BLaER1 treated with 17β-estradiol and CSF1 and Interleukin-3, amounts not matched to agents 10 nM and 100 nM (cell line): ENCODE results near the gene NPRL2.

ENCODE experiments used
- H3K27ac ChIP-seq, 11 experiments: shearing (Covaris generic); formaldehyde crosslinking; 2 replicates each; pipeline ENCODE4 v1.8.1; 2022
- H3K27me3 ChIP-seq, 11 experiments: shearing (Covaris generic); formaldehyde crosslinking; 2 replicates each; pipeline ENCODE4 v1.8.1; 2022
- H3K36me3 ChIP-seq, 11 experiments: shearing (Covaris generic); formaldehyde crosslinking; 2 replicates each; pipeline ENCODE4 v1.8.1; 2022
- H3K4me1 ChIP-seq, 10 experiments: shearing (Covaris generic); formaldehyde crosslinking; 2 replicates each; pipeline ENCODE4 v1.8.1; 2022
- H3K4me2 ChIP-seq, 11 experiments: shearing (Covaris generic); formaldehyde crosslinking; 2 replicates each; pipeline ENCODE4 v1.8.1; 2022
- H3K4me3 ChIP-seq, 10 experiments: shearing (Covaris generic); formaldehyde crosslinking; 2 replicates each; pipeline ENCODE4 v1.8.1; 2022
- H3K9ac ChIP-seq, 11 experiments: shearing (Covaris generic); formaldehyde crosslinking; 2 replicates each; pipeline ENCODE4 v1.8.1; 2022
- H3K9me3 ChIP-seq, 11 experiments: shearing (Covaris generic); formaldehyde crosslinking; replicated peaks in 1 of 11; 2 replicates each; pipeline ENCODE4 v1.8.1; 2022
- H4K20me1 ChIP-seq, 11 experiments: shearing (Covaris generic); formaldehyde crosslinking; 2 replicates each; pipeline ENCODE4 v1.8.1; 2022
- Cebpa-rat ChIP-seq, 11 experiments: shearing (Covaris generic); IDR thresholded peaks; 2 replicates each; pipeline ENCODE4 v1.8.1; 2022

Gene NPRL2

GRCh38 chr3:50347187-50347813, 3.3 kb downstream of the NPRL2 start:
- Histone ChIP-seq H4K20me1 (peaks cover 4 to 26% (median 13%) of the 10 kb centered on the region in 11 experiments; a peak in 20 of 22 replicates), H3K27me3 (peaks cover 0 to 19% (median 11%) of the 10 kb centered on the region in 11 experiments; a peak in 11 of 22 replicates), H3K4me2 (peak overlapping the region in 4 of 11 experiments; percentile 7 to 29 (median 20); a peak in 4 of 22 replicates), H3K4me3 (no peak overlapping the region), H3K27ac (peak overlapping the region in 1 of 11 experiments; percentile 11; a peak in 1 of 22 replicates), H3K4me1 (peaks cover 54 to 94% (median 74%) of the 10 kb centered on the region in 10 experiments), H3K36me3 (peaks cover 0 to 31% (median 25%) of the 10 kb centered on the region in 11 experiments; a peak in 21 of 22 replicates), H3K9ac (peak overlapping the region in 5 of 11 experiments; percentile 15 to 89 (median 18); a peak in 3 of 22 replicates), H3K9me3 (no peaks in the 10 kb centered on the region)
- TF ChIP-seq Cebpa-rat (IDR thresholded peaks at IDR 0.05): no peak

GRCh38 chr3:50345586-50346234, 4.9 kb downstream of the NPRL2 start, which contains the start of gene ZMYND10:
Gene ZMYND10, minus strand, starts transcription at chr3:50345732. Its CDS starts 153 bp downstream, at chr3:50345579.
- Histone ChIP-seq H3K9me3 (no peaks in the 10 kb centered on the region), H4K20me1 (peaks cover 0 to 13% (median 0%) of the 10 kb centered on the region in 11 experiments; a peak in 5 of 22 replicates), H3K36me3 (peaks cover 0 to 22% (median 18%) of the 10 kb centered on the region in 11 experiments; a peak in 19 of 22 replicates), H3K27me3 (peaks cover 0 to 31% (median 14%) of the 10 kb centered on the region in 11 experiments; a peak in 12 of 22 replicates), H3K27ac (peak within 1 kb of the TSS in 6 of 11 experiments; percentile 4 to 64 (median 50); a peak in 10 of 22 replicates), H3K4me2 (peak within 1 kb of the TSS; percentile 86 to 97 (median 93)), H3K4me3 (peak within 1 kb of the TSS; percentile 31 to 62 (median 48); a peak in 19 of 20 replicates), H3K9ac (peak within 1 kb of the TSS; percentile 36 to 67 (median 62); a peak in 20 of 22 replicates), H3K4me1 (peaks cover 55 to 94% (median 76%) of the 10 kb centered on the region in 10 experiments)
- TF ChIP-seq Cebpa-rat (IDR thresholded peaks at IDR 0.05): no peak

GRCh38 chr3:50345008-50345407, 5.6 kb downstream of the NPRL2 start:
- no peak for TF ChIP-seq Cebpa-rat (IDR thresholded peaks at IDR 0.05)
- Histone ChIP-seq H4K20me1 (peaks cover 0 to 13% (median 0%) of the 10 kb centered on the region in 11 experiments; a peak in 5 of 22 replicates), H3K36me3 (peaks cover 0 to 22% (median 18%) of the 10 kb centered on the region in 11 experiments; a peak in 19 of 22 replicates), H3K9ac (peak overlapping the region; percentile 36 to 67 (median 62); a peak in 15 of 22 replicates), H3K4me2 (peak overlapping the region; percentile 86 to 97 (median 93)), H3K9me3 (no peaks in the 10 kb centered on the region), H3K4me1 (peaks cover 57 to 93% (median 75%) of the 10 kb centered on the region in 10 experiments), H3K27me3 (peaks cover 0 to 38% (median 21%) of the 10 kb centered on the region in 11 experiments; a peak in 15 of 22 replicates), H3K4me3 (peak overlapping the region in 9 of 10 experiments; percentile 31 to 62 (median 49); a peak in 13 of 20 replicates), H3K27ac (peak overlapping the region in 1 of 11 experiments; percentile 50; a peak in 1 of 22 replicates)

GRCh38 chr3:50342813-50343633, 7.6 kb downstream of the NPRL2 start:
- H3K27ac ChIP-seq: peak overlapping the region in 6 of 11 experiments; percentile 94 to 99 (median 96); a peak in 10 of 22 replicates
- peaks cover 61 to 92% (median 79%) of the 10 kb centered on the region in 10 experiments for H3K4me1 ChIP-seq
- peaks cover 0 to 7% (median 7%) of the 10 kb centered on the region in 11 experiments; a peak in 15 of 22 replicates for H3K36me3 ChIP-seq
- no peaks in the 10 kb centered on the region for H3K9me3 ChIP-seq
- TF ChIP-seq Cebpa-rat (IDR thresholded peaks at IDR 0.05): no peak
- peak overlapping the region in 4 of 11 experiments; percentile 12 to 96 (median 27); a peak in 4 of 22 replicates for H3K9ac ChIP-seq
- H3K4me2 ChIP-seq: peak overlapping the region; percentile 6 to 99 (median 95); a peak in 18 of 22 replicates
- H3K27me3 ChIP-seq: peaks cover 0 to 47% (median 26%) of the 10 kb centered on the region in 11 experiments; a peak in 15 of 22 replicates
- H4K20me1 ChIP-seq: peaks cover 0 to 6% (median 0%) of the 10 kb centered on the region in 11 experiments; a peak in 3 of 22 replicates
- H3K4me3 ChIP-seq: 0 out of 20 replicates have a peak overlapping the region, but pooled peaks of 1 of the 10 experiments have one; percentile 20

GRCh38 chr3:50341996-50342650, 8.5 kb downstream of the NPRL2 start:
- Histone ChIP-seq H3K4me2 (peak overlapping the region; percentile 87 to 100 (median 98); a peak in 20 of 22 replicates), H3K27me3 (peaks cover 0 to 47% (median 26%) of the 10 kb centered on the region in 11 experiments; a peak in 15 of 22 replicates), H3K4me1 (peaks cover 61 to 83% (median 74%) of the 10 kb centered on the region in 10 experiments), H3K9me3 (no peaks in the 10 kb centered on the region), H4K20me1 (peaks cover 0 to 1% (median 0%) of the 10 kb centered on the region in 11 experiments; a peak in 6 of 22 replicates), H3K4me3 (peak overlapping the region in 5 of 10 experiments; percentile 77 to 92 (median 88); a peak in 9 of 20 replicates), H3K9ac (peak overlapping the region in 9 of 11 experiments; percentile 85 to 98 (median 95); a peak in 15 of 22 replicates), H3K36me3 (peaks cover 0 to 3% (median 0%) of the 10 kb centered on the region in 11 experiments; a peak in 1 of 22 replicates), H3K27ac (peak overlapping the region in 7 of 11 experiments; percentile 94 to 99 (median 97); a peak in 14 of 22 replicates)
- TF ChIP-seq Cebpa-rat (IDR thresholded peaks at IDR 0.05): no peak

- no peaks in the 10 kb centered on the region for H3K9me3 ChIP-seq
- H3K9ac ChIP-seq: peak overlapping the region; percentile 85 to 98 (median 95); a peak in 21 of 22 replicates
- H3K4me2 ChIP-seq: peak overlapping the region; percentile 87 to 100 (median 98)
- peak overlapping the region in 9 of 10 experiments; percentile 58 to 92 (median 88); a peak in 18 of 20 replicates for H3K4me3 ChIP-seq
- peaks cover 61 to 78% (median 72%) of the 10 kb centered on the region in 10 experiments for H3K4me1 ChIP-seq
- H3K27ac ChIP-seq: peak overlapping the region in 10 of 11 experiments; percentile 87 to 99 (median 96); a peak in 18 of 22 replicates
- no peak for TF ChIP-seq Cebpa-rat (IDR thresholded peaks at IDR 0.05)
- H3K27me3 ChIP-seq: peaks cover 0 to 47% (median 26%) of the 10 kb centered on the region in 11 experiments; a peak in 15 of 22 replicates
- peaks cover 0 to 7% (median under 1%) of the 10 kb centered on the region in 11 experiments; a peak in 7 of 22 replicates for H3K36me3 ChIP-seq
- peaks cover 5 to 7% (median 5%) of the 10 kb centered on the region in 11 experiments; a peak in 21 of 22 replicates for H4K20me1 ChIP-seq
These were observed 9.0 kb downstream of the NPRL2 start for GRCh38 chr3:50341537-50341936.
